SU-DHL-6 (cell line): ENCODE measurements around the gene PRR35.

ENCODE experiments used
- CTCF ChIP-seq: fragments of 200-600 bp; sonication (generic); IDR thresholded peaks from one replicate; pipeline ENCODE4 v1.5.1; 2017; ENCODE audit warnings: antibody characterized with exemption, mild to moderate bottlenecking, low read length, moderate library complexity; ENCODE audit not compliant: insufficient read depth, poor library complexity, severe bottlenecking
- EZH2phosphoT487 ChIP-seq: fragments of 200-600 bp; sonication (generic), shearing (Covaris generic); conservative IDR thresholded peaks from 2 replicates; pipeline ENCODE4 v1.6.1; 2018; ENCODE audit warnings: mild to moderate bottlenecking, antibody characterized with exemption, low read length, moderate library complexity, mixed read lengths

- TF ChIP-seq CTCF (no peak), EZH2phosphoT487 (no peak)
Observed at GRCh38 chr16:554640-555365, 5.4 kb upstream of the PRR35 start.
